ENCODE data around the gene THEMIS2.
A peak's percentile ranks its signal among the peaks of the same experiment; 100 is the strongest.
"Not testable (repeated sequence)": the region's sequence is repeated elsewhere in the genome, so short reads cannot be mapped to it uniquely, and the experiment has no call there.

The THEMIS2 gene

DNA sequence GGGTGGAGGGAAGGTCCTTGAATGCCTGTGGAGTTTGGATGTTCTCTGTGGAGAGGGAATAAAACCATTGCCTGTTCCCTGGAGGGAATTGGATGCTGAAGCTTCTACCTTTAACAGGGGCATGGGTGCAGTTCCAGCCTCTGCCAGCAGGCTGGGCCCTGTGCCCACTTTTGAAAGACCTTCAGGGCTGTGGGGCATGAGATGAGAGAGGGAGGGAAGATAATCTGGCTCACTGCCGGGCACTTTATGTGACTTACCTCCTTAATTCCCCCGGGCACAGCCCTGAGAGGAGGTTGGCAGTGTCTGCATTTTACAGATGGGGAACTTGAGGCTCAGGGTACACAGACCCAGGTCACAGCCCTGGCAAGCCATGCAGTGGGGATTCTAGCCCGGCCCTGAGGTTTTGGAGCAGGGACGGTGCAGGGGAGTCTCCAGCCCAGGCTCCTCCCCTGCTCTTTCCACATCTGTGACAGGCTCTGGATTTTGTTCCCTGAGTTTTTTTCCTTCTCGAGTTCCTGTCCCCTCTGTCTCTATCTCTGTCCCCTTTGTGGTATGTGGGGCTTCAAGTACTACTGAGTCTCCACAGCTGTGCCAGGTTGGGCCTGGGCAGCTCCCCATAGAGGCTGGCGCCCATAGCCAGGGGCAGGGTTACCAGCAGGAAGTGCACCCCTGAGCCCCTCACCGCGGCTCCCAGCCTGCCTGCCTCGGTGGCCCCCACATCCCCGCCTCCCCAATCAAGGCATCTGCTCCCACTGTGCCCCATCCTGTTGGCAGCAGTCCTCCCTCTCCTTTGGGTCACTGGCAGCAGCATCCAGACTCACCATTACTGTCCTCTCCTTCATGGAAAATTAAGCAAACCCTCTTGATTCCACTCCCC lies 14.0 kb upstream of the THEMIS2 start:
- no peak overlapping the region for H3K4me3 Mint-ChIP-seq
- H3K36me3 Mint-ChIP-seq (ENCODE audit: low read depth): no peaks in the 10 kb centered on the region
- H3K4me1 Mint-ChIP-seq (ENCODE audit: low read depth): peaks cover 22% of the 10 kb centered on the region
- H3K9me3 Mint-ChIP-seq: no peaks in the 10 kb centered on the region
- H3K27me3 Mint-ChIP-seq: no peaks in the 10 kb centered on the region
- no peak overlapping the region for H3K27ac Mint-ChIP-seq

DNA sequence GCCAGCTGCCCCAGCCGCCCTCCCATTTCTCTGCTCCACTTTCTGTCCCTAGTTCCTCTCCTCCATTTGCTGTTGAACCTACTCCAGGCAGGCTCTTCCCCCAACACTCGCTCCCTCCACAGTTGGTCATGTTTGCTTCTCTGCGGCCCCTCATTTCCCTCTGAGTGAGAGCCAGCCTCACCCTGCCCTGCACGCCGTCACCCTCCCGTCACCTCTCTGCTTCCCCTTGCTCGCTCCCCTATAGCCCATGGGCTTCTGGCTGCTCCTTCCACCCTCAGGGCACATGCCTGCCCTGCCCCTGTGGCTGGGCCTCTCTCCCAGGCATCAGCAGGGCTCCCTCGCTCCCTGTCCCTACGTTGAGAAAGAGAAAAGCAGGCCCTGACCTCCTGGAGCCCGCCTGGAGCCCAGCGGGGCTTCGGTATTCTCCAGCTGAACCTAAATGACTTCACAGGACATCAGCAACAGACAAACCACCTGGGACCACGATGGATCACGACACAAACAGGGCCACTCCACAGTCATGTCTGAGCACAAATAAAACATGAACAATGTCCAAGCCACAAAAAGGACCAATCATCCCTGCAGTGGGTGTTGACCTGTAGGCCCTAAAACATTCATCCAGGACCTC lies 13.3 kb upstream of the THEMIS2 start:
- Mint-ChIP-seq H3K4me1 (ENCODE audit: low read depth) (peaks cover 30% of the 10 kb centered on the region), H3K27me3 (no peaks in the 10 kb centered on the region), H3K36me3 (ENCODE audit: low read depth) (no peaks in the 10 kb centered on the region), H3K9me3 (no peaks in the 10 kb centered on the region), H3K27ac (no peak overlapping the region), H3K4me3 (no peak overlapping the region)

DNA sequence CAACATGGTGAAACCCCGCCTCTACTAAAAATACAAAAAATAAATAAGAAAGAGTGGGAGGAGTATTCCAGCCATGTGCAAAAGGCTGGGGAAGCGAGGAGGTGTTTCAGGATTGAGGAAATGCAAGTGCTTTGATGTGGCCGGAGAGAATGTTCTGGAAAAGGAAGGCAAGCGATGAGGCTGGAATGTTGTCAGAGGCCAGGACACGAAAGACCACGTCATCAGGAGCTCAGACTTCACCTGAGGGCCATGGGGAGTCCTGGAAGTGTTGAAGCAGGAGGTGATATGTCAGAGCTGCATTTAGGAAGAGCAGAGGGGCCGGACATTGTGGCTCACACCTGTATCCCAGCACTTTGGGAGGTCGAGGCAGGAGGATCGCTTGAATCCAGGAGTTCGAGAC lies 10.9 kb upstream of the THEMIS2 start:
- no peaks in the 10 kb centered on the region for H3K27me3 Mint-ChIP-seq
- H3K4me3 Mint-ChIP-seq: no peak overlapping the region
- no peaks in the 10 kb centered on the region for H3K9me3 Mint-ChIP-seq
- peak overlapping the region; percentile 61 for H3K27ac Mint-ChIP-seq
- no peaks in the 10 kb centered on the region for H3K36me3 Mint-ChIP-seq (ENCODE audit: low read depth)
- H3K4me1 Mint-ChIP-seq (ENCODE audit: low read depth): peaks cover 42% of the 10 kb centered on the region

DNA sequence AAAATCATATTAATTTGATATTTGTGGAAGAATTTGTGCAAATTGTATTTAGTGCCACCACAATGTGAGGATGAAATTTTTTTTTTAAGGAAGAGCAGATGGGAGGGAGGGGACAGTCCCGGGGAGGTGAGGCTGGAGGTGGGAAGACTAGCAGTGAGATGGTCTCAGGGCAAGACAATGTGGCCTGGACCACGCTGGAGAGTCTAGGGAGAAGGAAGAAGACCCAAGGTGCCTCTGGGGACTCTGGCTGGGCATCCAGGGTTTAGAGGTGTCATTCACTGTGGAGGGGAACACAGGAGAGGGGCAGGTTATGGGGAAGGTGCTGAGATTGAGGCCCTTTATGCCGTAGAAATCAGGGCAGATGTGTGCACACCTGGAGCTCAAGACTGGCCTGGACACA lies 10.3 kb upstream of the THEMIS2 start:
- H3K36me3 Mint-ChIP-seq (ENCODE audit: low read depth): no peaks in the 10 kb centered on the region
- no peak overlapping the region for H3K27ac Mint-ChIP-seq
- H3K27me3 Mint-ChIP-seq: no peaks in the 10 kb centered on the region
- H3K9me3 Mint-ChIP-seq: no peaks in the 10 kb centered on the region
- no peak overlapping the region for H3K4me3 Mint-ChIP-seq
- peaks cover 43% of the 10 kb centered on the region for H3K4me1 Mint-ChIP-seq (ENCODE audit: low read depth)

DNA sequence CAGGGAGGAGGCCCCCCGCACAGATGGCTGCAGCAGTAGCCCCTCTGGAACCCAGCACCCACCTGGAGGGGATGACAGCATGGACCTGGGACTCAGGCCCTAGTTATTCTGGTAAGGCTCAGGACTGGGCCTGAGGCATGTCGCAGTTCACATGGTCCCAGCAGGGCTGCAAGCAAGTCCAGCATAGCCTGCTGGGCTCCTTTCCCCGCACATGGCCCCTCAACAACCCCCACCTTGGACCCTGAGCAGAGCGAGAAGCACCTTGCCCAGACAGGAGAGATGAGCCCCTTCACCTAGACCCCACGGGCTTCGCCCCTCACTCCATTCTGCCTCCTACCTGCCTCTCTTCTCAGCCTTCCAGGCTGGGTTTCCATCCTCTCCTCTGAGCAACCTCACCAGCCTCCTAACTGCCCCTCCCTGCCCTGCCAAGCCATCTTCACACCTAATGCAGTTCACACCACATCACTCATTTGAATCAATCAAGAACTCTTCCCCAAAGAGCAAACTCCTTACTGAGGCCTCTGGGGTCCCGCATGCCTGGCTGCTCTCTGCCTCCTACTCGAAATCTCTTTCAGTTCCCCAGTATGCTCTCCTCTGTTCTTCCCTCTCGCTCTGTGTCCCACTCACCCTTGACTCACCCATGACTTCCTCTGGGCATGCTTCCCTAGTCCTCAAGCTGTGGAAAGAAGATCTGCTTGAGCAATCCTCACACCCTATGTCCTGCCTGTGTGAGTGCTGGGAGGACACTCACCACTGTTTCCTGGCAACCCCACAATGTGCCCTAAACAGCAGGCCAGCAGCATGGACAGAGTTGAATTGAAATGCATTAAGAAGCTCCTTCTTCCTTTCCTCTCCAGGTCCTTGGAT lies 9.4 kb upstream of the THEMIS2 start:
- Mint-ChIP-seq H3K4me3 (no peak overlapping the region), H3K4me1 (ENCODE audit: low read depth) (peaks cover 46% of the 10 kb centered on the region), H3K27ac (peak overlapping the region; percentile 73), H3K36me3 (ENCODE audit: low read depth) (no peaks in the 10 kb centered on the region), H3K9me3 (no peaks in the 10 kb centered on the region), H3K27me3 (no peaks in the 10 kb centered on the region)

DNA sequence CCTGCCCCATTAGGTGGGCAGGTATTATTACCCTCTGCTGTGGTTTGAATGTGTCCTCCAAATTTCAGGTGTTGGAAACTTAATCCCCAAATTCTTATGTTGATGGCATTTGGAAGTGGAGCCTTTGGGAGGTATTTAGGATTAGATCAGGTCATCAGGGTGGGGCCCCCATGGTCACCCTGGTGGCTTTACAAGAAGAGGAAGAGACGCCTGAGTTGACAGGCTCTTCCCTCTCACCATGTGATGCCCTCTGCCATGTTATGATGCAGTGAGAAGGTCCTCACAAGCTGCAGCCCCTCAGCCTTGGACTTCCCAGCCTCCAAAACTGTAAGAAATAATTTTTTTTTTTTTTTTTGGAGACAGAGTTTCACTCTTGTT lies 8.8 kb upstream of the THEMIS2 start:
- no peak overlapping the region for H3K4me3 Mint-ChIP-seq
- H3K9me3 Mint-ChIP-seq: no peaks in the 10 kb centered on the region
- H3K27ac Mint-ChIP-seq: peak overlapping the region; percentile 73
- H3K36me3 Mint-ChIP-seq (ENCODE audit: low read depth): no peaks in the 10 kb centered on the region
- no peaks in the 10 kb centered on the region for H3K27me3 Mint-ChIP-seq
- peaks cover 45% of the 10 kb centered on the region for H3K4me1 Mint-ChIP-seq (ENCODE audit: low read depth)

DNA sequence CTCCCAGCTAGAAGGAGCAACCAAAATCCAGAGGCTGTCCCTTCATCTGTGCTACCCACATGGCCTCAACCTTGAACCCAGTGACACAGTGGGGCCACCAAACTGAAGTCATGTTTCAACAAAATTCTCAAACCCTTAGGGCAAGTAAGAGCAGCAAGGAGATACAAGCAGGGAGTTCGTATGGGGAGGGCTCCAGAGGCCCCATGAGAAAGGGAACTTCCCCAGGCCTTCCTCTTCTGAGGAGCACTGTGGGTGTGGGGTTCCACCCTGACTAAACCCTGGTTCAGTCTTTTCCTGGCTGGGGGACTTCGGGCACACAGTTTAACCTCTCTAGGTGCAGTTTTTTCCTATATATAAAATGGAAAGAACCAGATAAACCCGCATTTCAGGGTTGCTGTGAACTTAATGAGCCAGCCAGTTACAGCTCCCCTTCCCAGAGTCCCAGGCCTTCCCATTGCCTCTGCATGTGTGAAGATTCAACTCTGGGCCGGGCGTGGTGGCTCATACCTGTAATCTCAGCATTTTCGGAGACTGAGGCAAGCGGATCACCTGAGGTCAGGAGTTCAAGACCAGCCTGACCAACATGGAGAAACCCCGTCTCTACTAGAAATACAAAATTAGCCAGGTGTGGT lies 8.0 kb upstream of the THEMIS2 start:
- peak overlapping the region; percentile 95 for H3K27ac Mint-ChIP-seq
- H3K9me3 Mint-ChIP-seq: no peaks in the 10 kb centered on the region

DNA sequence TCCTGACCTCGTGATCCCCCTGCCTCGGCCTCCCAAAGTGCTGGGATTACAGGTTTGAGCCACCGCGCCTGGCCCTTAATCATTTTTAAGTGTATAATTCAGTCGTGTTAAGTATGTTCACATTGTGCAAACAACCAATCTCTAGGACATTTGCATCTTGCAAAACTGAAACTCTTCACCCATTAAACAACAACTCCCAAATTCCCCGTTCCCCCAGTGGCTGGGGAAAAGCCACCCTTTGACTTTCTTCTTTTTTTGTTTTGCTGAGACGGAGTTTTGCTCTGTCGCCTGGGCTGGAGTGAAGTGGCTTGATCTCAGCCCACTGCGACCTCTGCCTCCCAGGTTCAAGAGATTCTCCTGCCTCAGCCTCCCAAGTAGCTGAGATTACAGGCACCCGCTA lies 6.5 kb upstream of the THEMIS2 start:
- no peak overlapping the region for H3K4me3 Mint-ChIP-seq
- H3K9me3 Mint-ChIP-seq: no peaks in the 10 kb centered on the region
- H3K27ac Mint-ChIP-seq: no peak overlapping the region
- H3K27me3 Mint-ChIP-seq: no peaks in the 10 kb centered on the region
- no peaks in the 10 kb centered on the region for H3K36me3 Mint-ChIP-seq (ENCODE audit: low read depth)
- H3K4me1 Mint-ChIP-seq (ENCODE audit: low read depth): peaks cover 56% of the 10 kb centered on the region

More for the DNA sequence above, 8.0 kb upstream of the THEMIS2 start:
- Mint-ChIP-seq H3K36me3 (ENCODE audit: low read depth) (no peaks in the 10 kb centered on the region), H3K4me1 (ENCODE audit: low read depth) (peaks cover 49% of the 10 kb centered on the region), H3K27me3 (no peaks in the 10 kb centered on the region), H3K4me3 (no peak overlapping the region)

DNA sequence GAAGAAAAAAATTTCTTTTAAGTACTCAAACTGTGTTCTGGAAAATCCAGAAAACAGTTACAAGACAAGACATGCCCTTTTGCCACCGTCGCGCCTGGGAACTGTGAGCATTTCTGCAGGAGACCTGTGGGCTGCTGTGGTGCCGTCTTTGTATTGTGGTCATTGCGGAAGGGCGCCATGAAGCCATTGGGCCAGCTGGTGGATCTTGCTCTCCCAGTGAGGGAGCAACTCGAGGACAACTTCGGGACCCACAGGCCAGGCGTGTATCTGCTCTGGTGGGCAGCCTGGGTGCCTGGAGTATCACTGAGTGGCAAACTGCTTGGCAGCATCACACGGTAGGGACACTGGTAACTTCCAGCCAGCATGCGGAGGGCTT lies 3.8 kb upstream of the THEMIS2 start:
- H3K4me1 Mint-ChIP-seq (ENCODE audit: low read depth): peaks cover 53% of the 10 kb centered on the region
- peak overlapping the region; percentile 71 for H3K4me3 Mint-ChIP-seq
- no peaks in the 10 kb centered on the region for H3K36me3 Mint-ChIP-seq (ENCODE audit: low read depth)
- H3K9me3 Mint-ChIP-seq: no peaks in the 10 kb centered on the region
- H3K27ac Mint-ChIP-seq: peak overlapping the region; percentile 91
- no peaks in the 10 kb centered on the region for H3K27me3 Mint-ChIP-seq

DNA sequence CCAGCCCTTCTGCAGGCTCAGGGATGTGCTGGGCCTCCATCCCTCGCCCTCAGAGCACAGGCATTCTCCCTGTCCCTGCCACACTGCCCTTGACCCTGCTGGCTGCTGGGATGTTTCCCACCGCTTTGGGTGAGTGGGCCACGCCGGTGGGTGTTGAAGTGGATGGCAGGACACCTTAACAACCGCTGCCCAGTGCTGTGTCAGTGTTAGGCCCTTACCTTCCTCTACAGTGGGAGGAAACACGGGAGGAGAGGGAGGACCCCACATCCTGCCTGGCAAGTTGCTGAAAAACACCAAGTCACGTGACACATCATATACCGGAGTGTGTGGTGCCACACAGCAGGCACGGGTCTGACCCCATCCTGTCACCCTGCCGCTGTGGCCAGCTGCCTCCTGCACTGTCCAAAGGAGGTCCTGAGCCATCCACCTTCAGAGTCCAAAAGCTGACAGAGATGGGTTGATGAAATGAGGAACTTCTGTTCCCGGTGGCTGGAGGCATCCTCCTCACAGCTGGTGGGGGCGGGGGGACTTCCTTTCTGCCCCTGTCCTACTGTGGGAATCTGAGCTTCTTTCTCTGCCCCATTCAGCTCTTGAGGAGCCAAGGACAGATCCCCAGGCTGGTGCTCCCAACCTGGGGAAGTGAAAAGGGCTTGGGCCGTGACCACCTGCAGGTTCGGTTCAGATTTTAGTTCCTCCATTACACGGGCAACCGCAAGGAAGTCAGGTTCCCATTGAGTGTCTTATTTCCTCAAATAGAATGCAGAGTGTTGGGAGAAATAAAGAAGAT lies 3.2 kb upstream of the THEMIS2 start:
- no peaks in the 10 kb centered on the region for H3K36me3 Mint-ChIP-seq (ENCODE audit: low read depth)
- H3K9me3 Mint-ChIP-seq: no peaks in the 10 kb centered on the region
- H3K4me3 Mint-ChIP-seq: peak overlapping the region; percentile 71
- peak overlapping the region; percentile 91 for H3K27ac Mint-ChIP-seq
- H3K27me3 Mint-ChIP-seq: no peaks in the 10 kb centered on the region
- H3K4me1 Mint-ChIP-seq (ENCODE audit: low read depth): peaks cover 52% of the 10 kb centered on the region

DNA sequence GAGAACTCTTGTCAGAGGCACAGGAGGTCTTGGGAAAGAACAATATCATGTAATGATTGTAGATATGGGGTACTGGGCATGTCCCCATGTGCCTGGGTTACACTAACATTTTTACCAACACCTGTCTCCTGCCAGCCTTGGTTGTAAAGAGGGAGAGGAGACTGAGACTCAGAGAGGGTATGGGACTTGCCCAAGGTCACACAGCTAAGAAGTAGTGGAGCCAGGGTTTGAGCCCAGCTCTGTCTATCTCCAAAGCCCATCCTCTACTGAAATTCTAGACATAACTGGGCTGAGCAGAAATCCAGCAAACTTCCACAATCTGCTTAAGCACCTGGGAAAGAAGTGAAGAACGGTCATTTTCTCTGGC lies 2.6 kb upstream of the THEMIS2 start:
- no peaks in the 10 kb centered on the region for H3K9me3 Mint-ChIP-seq
- H3K4me3 Mint-ChIP-seq: peak overlapping the region; percentile 71
- H3K27me3 Mint-ChIP-seq: no peaks in the 10 kb centered on the region
- H3K27ac Mint-ChIP-seq: peak overlapping the region; percentile 91
- H3K36me3 Mint-ChIP-seq (ENCODE audit: low read depth): no peaks in the 10 kb centered on the region
- H3K4me1 Mint-ChIP-seq (ENCODE audit: low read depth): peaks cover 49% of the 10 kb centered on the region

DNA sequence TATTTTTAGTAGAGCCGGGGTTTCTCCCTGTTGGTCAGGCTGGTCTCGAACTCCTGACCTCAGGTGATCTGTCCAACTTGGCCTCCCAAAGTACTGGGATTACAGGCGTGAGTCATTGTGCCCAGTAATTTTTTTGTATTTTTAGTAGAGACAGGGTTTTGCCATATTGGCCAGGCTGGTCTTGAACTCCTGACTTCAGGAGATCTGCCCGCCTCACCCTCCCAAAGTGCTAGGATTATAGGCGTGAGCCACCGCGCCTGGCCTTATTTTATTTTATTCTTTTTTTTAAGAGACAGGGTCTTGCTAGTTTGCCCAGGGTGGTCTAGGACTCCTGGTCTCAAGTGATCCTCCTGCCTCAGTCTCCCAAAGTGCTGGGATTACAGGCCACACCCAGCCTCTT lies 1.3 kb upstream of the THEMIS2 start:
- H3K27ac Mint-ChIP-seq; H3K4me3 Mint-ChIP-seq; H3K27me3 Mint-ChIP-seq; H3K9me3 Mint-ChIP-seq; H3K36me3 Mint-ChIP-seq (ENCODE audit: low read depth): not testable (repeated sequence)
- H3K4me1 Mint-ChIP-seq (ENCODE audit: low read depth): peaks cover 54% of the 10 kb centered on the region

DNA sequence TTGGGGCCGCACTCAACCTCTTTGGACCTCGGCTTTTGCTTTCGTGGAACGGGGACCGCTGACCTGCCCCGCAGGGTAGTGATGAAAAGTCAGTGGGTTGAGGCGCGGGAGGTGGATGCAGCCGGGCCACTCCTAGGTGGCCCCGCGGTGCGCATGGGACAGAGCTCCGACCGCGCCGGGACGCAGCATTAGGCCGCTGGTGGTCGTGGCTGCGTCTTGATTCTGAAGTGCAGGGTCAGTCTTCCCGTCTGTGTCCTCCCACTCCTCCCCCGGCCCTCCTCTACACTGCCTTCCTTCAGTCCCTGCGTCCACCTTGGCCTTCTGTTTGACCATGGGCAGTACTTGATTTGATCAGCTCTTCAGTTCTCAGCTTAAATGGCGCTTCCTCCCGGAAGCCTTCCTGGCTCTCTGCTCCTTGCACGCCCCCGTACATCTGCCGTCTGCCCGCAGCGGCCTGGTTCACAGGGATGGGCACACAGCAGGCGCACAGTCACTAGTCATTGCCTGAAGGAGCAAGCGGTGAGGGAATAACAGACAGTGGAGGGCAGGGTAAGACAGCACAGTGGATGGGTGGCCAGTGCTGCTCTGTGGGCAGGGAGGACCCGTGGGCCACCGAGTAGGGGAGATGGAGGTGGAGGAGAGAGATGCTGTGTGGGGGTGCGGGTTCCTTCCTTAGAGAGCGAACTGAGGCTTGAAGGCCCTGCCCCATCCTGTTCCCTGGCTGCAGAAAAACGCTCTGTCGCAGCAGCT lies 633 bp downstream of the THEMIS2 start:
- H3K27me3 Mint-ChIP-seq: no peaks in the 10 kb centered on the region
- peak overlapping the region; percentile 97 for H3K4me3 Mint-ChIP-seq
- H3K36me3 Mint-ChIP-seq (ENCODE audit: low read depth): peaks cover 8% of the 10 kb centered on the region
- no peaks in the 10 kb centered on the region for H3K9me3 Mint-ChIP-seq
- H3K4me1 Mint-ChIP-seq (ENCODE audit: low read depth): peaks cover 57% of the 10 kb centered on the region
- peak overlapping the region; percentile 94 for H3K27ac Mint-ChIP-seq

Data from stimulated activated naive CD8-positive, alpha-beta T cell treated with anti-CD3 and anti-CD28 coated beads, Interleukin-15, Interleukin-2, amounts not matched to agents 100 ng/mL and 50 ng/mL, for 24 hours (primary cell).